Panc1 (cell line): ENCODE results near the gene TUBGCP3. TPM values are rescaled to one million over a fixed set of nuclear protein-coding genes. Genes with fewer than 3 reads are reported as not detected.

Experiments
- ATAC-seq: fragments of 200-7000 bp; cut with Tn5 transposase; 2 replicates; pipeline ENCODE4 v1.9.1; 2020; ENCODE audit warnings: mild to moderate bottlenecking, moderate library complexity
- BruUV-seq: library from RNA; stranded (reverse); fragments of 400-500 nt; replicated peaks from 2 replicates; lab custom pipeline; 2021; lab: Mats Ljungman, UMichigan
- CTCF ChIA-PET: fragments of 300-600 bp; sonication (Branson Sonifier 250); formaldehyde crosslinking; loops from one replicate; lab custom pipeline; 2022; ENCODE audit warnings: antibody characterized with exemption; lab: Charles Lee
- POLR2A ChIA-PET: fragments of 300-600 bp; sonication (Branson Sonifier 250); formaldehyde crosslinking; loops from one replicate; lab custom pipeline; 2022; ENCODE audit warnings: antibody characterized with exemption; lab: Charles Lee
- DNase-seq: peaks from one replicate; pipeline ENCODE4 v3.0.0-alpha.2; 2010; ENCODE audit warnings: low read depth, low spot score
- H3K27ac ChIP-seq: 2 replicates; pipeline ENCODE4 v1.5.1; 2011; ENCODE audit warnings: mild to moderate bottlenecking, low read length, inconsistent platforms
- H3K27me3 ChIP-seq: fragments of 200-500 bp; sonication (Bioruptor generic); 2 replicates; pipeline ENCODE4 v1.6.0; 2014; ENCODE audit warnings: low read length, inconsistent platforms; ENCODE audit not compliant: control insufficient read depth, insufficient read depth
- H3K36me3 ChIP-seq: fragments of 200-500 bp; sonication (Bioruptor generic); 2 replicates; pipeline ENCODE4 v1.5.1; 2014; ENCODE audit warnings: inconsistent platforms, mild to moderate bottlenecking, low read length, moderate library complexity; ENCODE audit not compliant: control insufficient read depth, insufficient read depth
- H3K4me1 ChIP-seq: 2 replicates; pipeline ENCODE4 v1.5.1; 2011; ENCODE audit warnings: inconsistent platforms, mild to moderate bottlenecking, low read length, moderate library complexity; ENCODE audit not compliant: control insufficient read depth, insufficient read depth
- H3K4me3 ChIP-seq, 2 experiments: 2 replicates each; pipeline ENCODE4 v1.5.1; 2011 to 2012; ENCODE audit warnings: low read depth in 2 of 2, low read length in 2 of 2, mild to moderate bottlenecking in 2 of 2, inconsistent platforms in 1 of 2, moderate library complexity in 1 of 2
- H3K9me3 ChIP-seq: fragments of 200-500 bp; sonication (Bioruptor generic); 2 replicates; pipeline ENCODE4 v1.5.1; 2014; ENCODE audit warnings: low read depth, mild to moderate bottlenecking, inconsistent platforms, low read length, moderate library complexity; ENCODE audit not compliant: control insufficient read depth, insufficient read depth
- CTCF ChIP-seq: fragments of 450-650 bp; IDR thresholded peaks from 2 replicates; pipeline ENCODE4 v1.5.1; 2017; ENCODE audit warnings: mild to moderate bottlenecking
- POLR2AphosphoS5 ChIP-seq: IDR thresholded peaks from 2 replicates; pipeline ENCODE4 v1.6.1; 2012; ENCODE audit warnings: mild to moderate bottlenecking, low read depth, low read length, moderate library complexity
- REST ChIP-seq, 2 experiments: IDR thresholded peaks; 2 replicates each; pipeline ENCODE4 v1.6.1; 2011 to 2012; ENCODE audit warnings: low read depth in 2 of 2, control low read depth in 1 of 2, low read length in 1 of 2, mild to moderate bottlenecking in 1 of 2, moderate library complexity in 1 of 2; ENCODE audit not compliant: insufficient read depth in 1 of 2
- SIN3A ChIP-seq: IDR thresholded peaks from 2 replicates; pipeline ENCODE4 v1.6.1; 2012; ENCODE audit warnings: low read depth, mild to moderate bottlenecking, low read length, moderate library complexity, borderline replicate concordance; ENCODE audit not compliant: insufficient read depth
- TCF7L2 ChIP-seq: IDR thresholded peaks from 2 replicates; pipeline ENCODE4 v1.6.1; 2011; ENCODE audit warnings: mild to moderate bottlenecking, low read depth, low read length, inconsistent platforms
- in situ Hi-C: cut with HindIII; loops from 2 replicates; pipeline ENCODE4 v1.10.0; 2016; ENCODE audit warnings: low sequenced_read_pairs, low pct_unique_long_range_greater_than_20kb
- intact Hi-C: fragments of 100-400 bp; cut with micrococcal nuclease; formaldehyde crosslinking; loops from one replicate; pipeline ENCODE4 v1.10.0; 2022; ENCODE audit not compliant: unreplicated experiment
- total RNA-seq: library from RNA; stranded (reverse); gene quantifications from one replicate; pipeline ENCODE4 v1.2.1, GENCODE V29; 2021; ENCODE audit not compliant: unreplicated experiment

TUBGCP3 gene
- total RNA-seq, 1 experiment from 2014 or later: 28.4 TPM

- intact Hi-C loops: loop anchor here (10.0 kb wide), 1 partner anchor 92 kb away; no protein-coding TSS in a partner anchor
- CTCF ChIA-PET: no interaction called here
- no peak for ATAC-seq
- TF ChIP-seq SIN3A: no peak
- no peak for TF ChIP-seq TCF7L2
- TF ChIP-seq CTCF: no peak
- TF ChIP-seq POLR2AphosphoS5: no peak
- no peak for TF ChIP-seq REST (IDR thresholded peaks at IDR 0.05; ENCODE audit: insufficient read depth in 1 of 2, low read depth in 2 of 2, low read length in 1 of 2)
- Histone ChIP-seq H3K4me1 (no peaks in the 10 kb centered on the region), H3K27ac (no peak overlapping the region), H3K36me3 (no peaks in the 10 kb centered on the region), H3K4me3 (no peak overlapping the region), H3K9me3 (no peaks in the 10 kb centered on the region), H3K27me3 (no peaks in the 10 kb centered on the region)
- DNase-seq: no peak
- in situ Hi-C loops: no loop called here
- POLR2A ChIA-PET: no interaction called here
- no TSS peak for BruUV-seq
Observed at GRCh38 chr13:112446347-112446861, 141.5 kb downstream of the TUBGCP3 start.

GRCh38 chr13:112445411-112446271, 142.3 kb downstream of the TUBGCP3 start:
- Histone ChIP-seq H3K9me3 (no peaks in the 10 kb centered on the region), H3K27ac (no peak overlapping the region), H3K27me3 (no peaks in the 10 kb centered on the region), H3K4me1 (no peaks in the 10 kb centered on the region), H3K4me3 (no peak overlapping the region), H3K36me3 (no peaks in the 10 kb centered on the region)
- no peak for TF ChIP-seq SIN3A
- no peak for TF ChIP-seq POLR2AphosphoS5
- TF ChIP-seq TCF7L2: no peak
- no peak for TF ChIP-seq CTCF
- TF ChIP-seq REST (IDR thresholded peaks at IDR 0.05; ENCODE audit: insufficient read depth in 1 of 2, low read depth in 2 of 2, low read length in 1 of 2): no peak
- CTCF ChIA-PET: no interaction called here
- in situ Hi-C loops: no loop called here
- DNase-seq (no peak), ATAC-seq (no peak)
- no TSS peak for BruUV-seq
- intact Hi-C loops: loop anchor here (10.0 kb wide), 1 partner anchor 91 kb away; no protein-coding TSS in a partner anchor
- POLR2A ChIA-PET: no interaction called here
